ENCODE measurements around the gene PDE3B. TPM values are rescaled to one million over a fixed set of nuclear protein-coding genes. Genes with fewer than 3 reads are reported as not detected.

The PDE3B gene
- total and polyA plus RNA-seq, 9 of the 15 experiments (the other 6 are each of a cell fraction or from before 2014, with no cell fraction given): 2.3 to 22.5 (median 12.2) TPM

- TF ChIP-seq ARID4B (CRISPR knock-in tag; IDR thresholded peaks at IDR 0.05) (0 out of 2 replicates have a peak, but pooled peaks have one; percentile 41), ZBTB9 (CRISPR knock-in tag; IDR thresholded peaks at IDR 0.05) (no peak), E2F8 (IDR thresholded peaks at IDR 0.05; ENCODE audit: low read depth, partially characterized antibody) (no peak), TRIM28 (IDR thresholded peaks at IDR 0.05) (no peak), PTTG1 (tag; IDR thresholded peaks at IDR 0.05; ENCODE audit: low read depth) (no peak), NFIC (IDR thresholded peaks at IDR 0.05) (no peak), ZNF277 (CRISPR knock-in tag; IDR thresholded peaks at IDR 0.05; ENCODE audit: borderline replicate concordance) (no peak), MAX (CRISPR knock-in tag; IDR thresholded peaks at IDR 0.05) (0 out of 2 replicates have a peak, but pooled peaks have one; percentile 6), ZNF740 (CRISPR knock-in tag; IDR thresholded peaks at IDR 0.05) (0 out of 2 replicates have a peak, but pooled peaks have one; percentile 40), ZNF740 (tag; IDR thresholded peaks at IDR 0.05) (no peak), ZSCAN29 (IDR thresholded peaks at IDR 0.05) (no peak), TARDBP (IDR thresholded peaks at IDR 0.05) (no peak), ELK3 (CRISPR knock-in tag; IDR thresholded peaks at IDR 0.05) (no peak), TFAM (CRISPR knock-in tag; conservative IDR thresholded peaks at IDR 0.05) (no peak)
Observed at GRCh38 chr11:14644226-14645014, 816 bp downstream of the PDE3B start (continued).

Measured in K562 (cell line).